ENCODE results near the gene BMPER.
A peak's percentile ranks its signal among the peaks of the same experiment; 100 is the strongest.

Gene BMPER

GRCh38 chr7:33907625-33908024 is 2.3 kb downstream of the BMPER start:
- H3K36me3 ChIP-seq (ENCODE audit: control insufficient read depth, insufficient read depth, low read length) = no peaks in the 10 kb centered on the region; the same call in 1 of the 2 replicates
- H3K27ac ChIP-seq (ENCODE audit: low read depth, low read length) = no peak overlapping the region
- peaks cover 11% of the 10 kb centered on the region for H3K4me1 ChIP-seq (ENCODE audit: control insufficient read depth, insufficient read depth, low read length)
- peak overlapping the region; percentile 51; the same call in 1 of the 2 replicates for H3K4me3 ChIP-seq (ENCODE audit: low read depth, low read length)
- peak overlapping the region; percentile 55 for H3K9ac ChIP-seq (ENCODE audit: low read length)
- H3K27me3 ChIP-seq (ENCODE audit: control insufficient read depth, insufficient read depth, low read length) = peaks cover 62% of the 10 kb centered on the region
- H3K9me3 ChIP-seq (ENCODE audit: control insufficient read depth, insufficient read depth, low read depth, low read length) = no peaks in the 10 kb centered on the region

DNA sequence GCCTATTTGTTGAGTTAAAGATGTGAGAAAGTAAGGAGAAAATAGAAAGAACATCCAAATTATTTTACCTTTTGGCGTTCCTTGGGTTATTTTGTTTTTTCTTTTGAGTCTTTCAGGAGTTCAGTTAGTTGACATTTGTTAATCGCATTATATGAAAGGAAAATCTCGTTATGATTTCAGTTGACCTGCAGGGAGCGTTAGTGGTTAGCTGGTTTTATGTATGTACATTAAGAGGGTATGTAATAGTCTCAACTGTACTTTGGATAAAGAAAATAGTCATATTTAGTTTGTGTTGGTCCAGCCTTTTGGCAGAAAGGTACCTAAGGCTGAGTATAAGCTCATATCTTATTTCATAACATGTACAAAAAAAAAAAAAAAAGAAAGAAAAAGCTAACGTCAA is 4.0 kb downstream of the BMPER start:
- no peak overlapping the region for H3K27ac ChIP-seq (ENCODE audit: low read depth, low read length)
- peaks cover 45% of the 10 kb centered on the region for H3K27me3 ChIP-seq (ENCODE audit: control insufficient read depth, insufficient read depth, low read length)
- no peaks in the 10 kb centered on the region for H3K4me1 ChIP-seq (ENCODE audit: control insufficient read depth, insufficient read depth, low read length)
- no peak overlapping the region for H3K9ac ChIP-seq (ENCODE audit: low read length)
- H3K36me3 ChIP-seq (ENCODE audit: control insufficient read depth, insufficient read depth, low read length) = no peaks in the 10 kb centered on the region; the same call in 1 of the 2 replicates
- H3K9me3 ChIP-seq (ENCODE audit: control insufficient read depth, insufficient read depth, low read depth, low read length) = no peaks in the 10 kb centered on the region
- no peak overlapping the region for H3K4me3 ChIP-seq (ENCODE audit: low read depth, low read length)

GRCh38 chr7:33909755-33910154 is 4.4 kb downstream of the BMPER start:
- H3K4me3 ChIP-seq (ENCODE audit: low read depth, low read length) = no peak overlapping the region
- H3K9me3 ChIP-seq (ENCODE audit: control insufficient read depth, insufficient read depth, low read depth, low read length) = no peaks in the 10 kb centered on the region
- no peak overlapping the region for H3K9ac ChIP-seq (ENCODE audit: low read length)
- H3K36me3 ChIP-seq (ENCODE audit: control insufficient read depth, insufficient read depth, low read length) = no peaks in the 10 kb centered on the region; the same call in 1 of the 2 replicates
- H3K4me1 ChIP-seq (ENCODE audit: control insufficient read depth, insufficient read depth, low read length) = no peaks in the 10 kb centered on the region
- H3K27ac ChIP-seq (ENCODE audit: low read depth, low read length) = no peak overlapping the region
- H3K27me3 ChIP-seq (ENCODE audit: control insufficient read depth, insufficient read depth, low read length) = peaks cover 41% of the 10 kb centered on the region

DNA sequence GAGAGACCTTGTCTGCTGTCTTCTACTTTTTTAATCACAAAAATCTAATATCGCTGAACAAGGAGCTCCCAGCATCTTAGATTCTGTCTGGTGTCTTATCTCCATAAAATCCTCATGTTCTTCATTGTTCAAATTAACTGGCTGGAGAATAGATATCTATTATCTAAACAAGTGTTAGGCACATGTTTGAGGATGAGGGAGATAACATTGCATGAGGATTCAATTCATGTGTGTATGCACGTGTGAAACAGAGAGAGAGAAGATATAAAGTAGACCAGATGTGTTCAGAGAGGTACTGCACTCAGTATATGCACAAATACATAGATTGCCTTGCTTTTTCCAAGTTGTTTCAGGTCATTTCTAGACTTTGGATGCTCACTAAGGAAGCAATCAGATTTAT is 5.4 kb downstream of the BMPER start:
- no peak overlapping the region for H3K9ac ChIP-seq (ENCODE audit: low read length)
- no peaks in the 10 kb centered on the region for H3K9me3 ChIP-seq (ENCODE audit: control insufficient read depth, insufficient read depth, low read depth, low read length)
- no peaks in the 10 kb centered on the region; the same call in 1 of the 2 replicates for H3K36me3 ChIP-seq (ENCODE audit: control insufficient read depth, insufficient read depth, low read length)
- no peaks in the 10 kb centered on the region for H3K4me1 ChIP-seq (ENCODE audit: control insufficient read depth, insufficient read depth, low read length)
- H3K4me3 ChIP-seq (ENCODE audit: low read depth, low read length) = no peak overlapping the region
- H3K27ac ChIP-seq (ENCODE audit: low read depth, low read length) = no peak overlapping the region
- peaks cover 33% of the 10 kb centered on the region for H3K27me3 ChIP-seq (ENCODE audit: control insufficient read depth, insufficient read depth, low read length)

- peaks cover 6% of the 10 kb centered on the region; the same call in 1 of the 2 replicates for H3K4me1 ChIP-seq (ENCODE audit: control insufficient read depth, insufficient read depth, low read length)
- H3K9me3 ChIP-seq (ENCODE audit: control insufficient read depth, insufficient read depth, low read depth, low read length) = no peaks in the 10 kb centered on the region
- H3K27me3 ChIP-seq (ENCODE audit: control insufficient read depth, insufficient read depth, low read length) = no peaks in the 10 kb centered on the region
- H3K27ac ChIP-seq (ENCODE audit: low read depth, low read length) = no peak overlapping the region
- H3K9ac ChIP-seq (ENCODE audit: low read length) = no peak overlapping the region
- no peaks in the 10 kb centered on the region; the same call in 1 of the 2 replicates for H3K36me3 ChIP-seq (ENCODE audit: control insufficient read depth, insufficient read depth, low read length)
- H3K4me3 ChIP-seq (ENCODE audit: low read depth, low read length) = no peak overlapping the region
These were observed 11.2 kb downstream of the BMPER start for GRCh38 chr7:33916357-33917081.

DNA sequence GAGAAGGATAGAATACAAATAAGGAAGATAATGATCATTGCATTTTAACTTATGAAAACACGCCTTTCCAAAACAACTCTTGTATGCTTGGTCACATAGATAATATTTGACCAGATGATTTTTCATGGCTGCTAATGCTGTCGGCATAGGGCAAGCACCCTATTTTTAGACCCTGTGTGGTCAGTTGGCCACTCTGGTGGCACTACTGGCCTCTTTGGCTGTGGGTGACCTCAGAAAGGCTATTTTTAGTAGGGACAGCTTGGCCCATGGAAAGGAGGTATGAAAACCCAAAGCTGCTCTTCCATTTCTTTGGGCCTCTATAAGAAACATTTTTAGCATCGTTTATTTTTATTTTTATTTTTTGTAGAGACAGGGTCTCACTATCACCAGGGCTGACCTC is 12.3 kb downstream of the BMPER start:
- no peaks in the 10 kb centered on the region for H3K9me3 ChIP-seq (ENCODE audit: control insufficient read depth, insufficient read depth, low read depth, low read length)
- peaks cover 6% of the 10 kb centered on the region; the same call in 1 of the 2 replicates for H3K4me1 ChIP-seq (ENCODE audit: control insufficient read depth, insufficient read depth, low read length)
- 0 out of 2 replicates have a peak, but pooled peaks cover 3% of the 10 kb centered on the region for H3K27me3 ChIP-seq (ENCODE audit: control insufficient read depth, insufficient read depth, low read length)
- no peak overlapping the region for H3K9ac ChIP-seq (ENCODE audit: low read length)
- no peak overlapping the region for H3K4me3 ChIP-seq (ENCODE audit: low read depth, low read length)
- H3K27ac ChIP-seq (ENCODE audit: low read depth, low read length) = no peak overlapping the region
- H3K36me3 ChIP-seq (ENCODE audit: control insufficient read depth, insufficient read depth, low read length) = no peaks in the 10 kb centered on the region; the same call in 1 of the 2 replicates

DNA sequence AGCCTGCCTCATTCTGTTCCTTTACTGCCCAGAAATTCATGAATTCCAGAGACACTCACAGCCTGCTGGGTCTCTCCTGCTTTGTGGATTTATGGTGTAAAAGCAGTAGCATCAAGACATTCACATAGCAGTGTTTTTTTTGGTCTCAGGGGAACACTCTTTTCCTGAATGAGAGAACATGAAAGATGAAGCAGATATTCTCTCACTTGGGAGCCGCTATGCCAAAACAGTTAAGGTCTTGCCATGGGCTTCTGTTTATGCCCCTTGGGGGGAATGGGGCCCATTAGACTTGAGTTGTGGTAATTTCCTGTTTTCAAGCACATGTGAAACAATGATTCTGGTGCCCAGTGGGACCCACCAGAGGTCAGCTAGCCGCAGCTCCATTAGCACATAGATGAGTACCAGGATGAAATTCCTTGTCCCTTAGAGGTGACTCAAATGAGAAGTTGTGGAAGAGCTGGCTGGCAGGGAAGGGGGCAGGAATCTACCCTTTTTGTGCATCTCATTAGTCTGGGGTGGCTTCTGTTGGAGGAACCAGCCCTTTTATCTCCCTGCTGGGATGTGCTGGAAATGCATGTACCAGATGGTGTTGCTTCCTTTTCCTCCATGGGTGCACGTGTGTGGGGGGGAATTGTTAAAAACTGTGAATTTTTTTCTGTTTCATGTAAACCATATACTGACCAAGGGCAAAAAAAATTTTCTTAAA is 13.3 kb downstream of the BMPER start:
- Histone ChIP-seq H3K4me3 (ENCODE audit: low read depth, low read length) (no peak overlapping the region), H3K27me3 (ENCODE audit: control insufficient read depth, insufficient read depth, low read length) (0 out of 2 replicates have a peak, but pooled peaks cover 3% of the 10 kb centered on the region), H3K27ac (ENCODE audit: low read depth, low read length) (no peak overlapping the region), H3K4me1 (ENCODE audit: control insufficient read depth, insufficient read depth, low read length) (peaks cover 6% of the 10 kb centered on the region; the same call in 1 of the 2 replicates), H3K9ac (ENCODE audit: low read length) (no peak overlapping the region), H3K9me3 (ENCODE audit: control insufficient read depth, insufficient read depth, low read depth, low read length) (no peaks in the 10 kb centered on the region), H3K36me3 (ENCODE audit: control insufficient read depth, insufficient read depth, low read length) (no peaks in the 10 kb centered on the region; the same call in 1 of the 2 replicates)

GRCh38 chr7:33919449-33919848 is 14.1 kb downstream of the BMPER start:
- H3K27me3 ChIP-seq (ENCODE audit: control insufficient read depth, insufficient read depth, low read length) = 0 out of 2 replicates have a peak, but pooled peaks cover 3% of the 10 kb centered on the region
- H3K27ac ChIP-seq (ENCODE audit: low read depth, low read length) = no peak overlapping the region
- H3K9ac ChIP-seq (ENCODE audit: low read length) = no peak overlapping the region
- no peaks in the 10 kb centered on the region for H3K9me3 ChIP-seq (ENCODE audit: control insufficient read depth, insufficient read depth, low read depth, low read length)
- no peak overlapping the region for H3K4me3 ChIP-seq (ENCODE audit: low read depth, low read length)
- peaks cover 6% of the 10 kb centered on the region; the same call in 1 of the 2 replicates for H3K4me1 ChIP-seq (ENCODE audit: control insufficient read depth, insufficient read depth, low read length)
- H3K36me3 ChIP-seq (ENCODE audit: control insufficient read depth, insufficient read depth, low read length) = no peaks in the 10 kb centered on the region; the same call in 1 of the 2 replicates

- H3K4me1 ChIP-seq (ENCODE audit: control insufficient read depth, insufficient read depth, low read length) = peaks cover 6% of the 10 kb centered on the region; the same call in 1 of the 2 replicates
- no peaks in the 10 kb centered on the region for H3K9me3 ChIP-seq (ENCODE audit: control insufficient read depth, insufficient read depth, low read depth, low read length)
- no peak overlapping the region for H3K9ac ChIP-seq (ENCODE audit: low read length)
- H3K36me3 ChIP-seq (ENCODE audit: control insufficient read depth, insufficient read depth, low read length) = no peaks in the 10 kb centered on the region; the same call in 1 of the 2 replicates
- no peak overlapping the region for H3K4me3 ChIP-seq (ENCODE audit: low read depth, low read length)
- no peak overlapping the region for H3K27ac ChIP-seq (ENCODE audit: low read depth, low read length)
- 0 out of 2 replicates have a peak, but pooled peaks cover 3% of the 10 kb centered on the region for H3K27me3 ChIP-seq (ENCODE audit: control insufficient read depth, insufficient read depth, low read length)
These were observed 16.0 kb downstream of the BMPER start for GRCh38 chr7:33921216-33921938.

DNA sequence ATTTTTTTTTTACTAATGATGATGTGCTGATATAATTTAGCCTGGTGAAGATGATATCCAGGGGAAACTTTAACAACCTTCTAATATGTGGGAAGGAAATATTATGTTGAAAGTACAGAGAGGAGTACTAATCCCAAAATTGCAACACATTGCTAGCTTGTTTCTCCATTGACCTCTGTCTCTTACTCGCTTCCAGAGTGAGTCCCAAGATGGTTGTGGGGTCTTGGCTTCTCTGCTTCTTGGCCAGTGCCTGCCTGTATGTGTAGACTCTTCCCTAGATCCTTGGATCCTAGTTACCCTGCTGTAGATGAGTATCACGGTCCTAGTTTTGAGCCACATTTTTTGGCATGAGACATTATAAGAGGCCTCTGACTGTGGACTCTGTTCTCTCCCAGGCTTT is 17.5 kb downstream of the BMPER start:
- Histone ChIP-seq H3K27me3 (ENCODE audit: control insufficient read depth, insufficient read depth, low read length) (0 out of 2 replicates have a peak, but pooled peaks cover 3% of the 10 kb centered on the region), H3K4me3 (ENCODE audit: low read depth, low read length) (no peak overlapping the region), H3K4me1 (ENCODE audit: control insufficient read depth, insufficient read depth, low read length) (peaks cover 6% of the 10 kb centered on the region; the same call in 1 of the 2 replicates)

More for the DNA sequence above, 17.5 kb downstream of the BMPER start:
- H3K9me3 ChIP-seq (ENCODE audit: control insufficient read depth, insufficient read depth, low read depth, low read length) = no peaks in the 10 kb centered on the region
- no peak overlapping the region for H3K27ac ChIP-seq (ENCODE audit: low read depth, low read length)
- no peaks in the 10 kb centered on the region; the same call in 1 of the 2 replicates for H3K36me3 ChIP-seq (ENCODE audit: control insufficient read depth, insufficient read depth, low read length)
- no peak overlapping the region for H3K9ac ChIP-seq (ENCODE audit: low read length)

All from HUES6 (cell line).